ENCODE measurements around the gene CAMTA1.

DNA sequence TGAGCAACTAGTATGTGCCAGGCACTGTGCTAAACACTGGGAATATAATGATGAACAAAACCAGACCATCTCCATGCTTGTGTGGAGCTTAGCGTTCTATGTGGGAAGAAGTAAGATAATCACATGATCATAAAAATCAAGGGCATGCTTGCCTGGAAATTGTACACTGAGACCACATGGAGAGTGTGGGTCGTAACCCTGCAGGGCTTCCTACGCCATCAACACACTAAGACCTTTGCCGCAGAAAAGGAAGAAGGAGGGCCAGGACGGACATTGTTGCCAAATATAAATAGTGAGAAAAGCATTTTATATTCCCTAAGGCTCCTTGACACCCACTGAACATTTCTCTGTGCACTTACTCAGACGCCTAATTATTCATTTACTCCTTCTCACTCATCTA is 597.7 kb downstream of the CAMTA1 start:
- TF ChIP-seq, protein P1, sequence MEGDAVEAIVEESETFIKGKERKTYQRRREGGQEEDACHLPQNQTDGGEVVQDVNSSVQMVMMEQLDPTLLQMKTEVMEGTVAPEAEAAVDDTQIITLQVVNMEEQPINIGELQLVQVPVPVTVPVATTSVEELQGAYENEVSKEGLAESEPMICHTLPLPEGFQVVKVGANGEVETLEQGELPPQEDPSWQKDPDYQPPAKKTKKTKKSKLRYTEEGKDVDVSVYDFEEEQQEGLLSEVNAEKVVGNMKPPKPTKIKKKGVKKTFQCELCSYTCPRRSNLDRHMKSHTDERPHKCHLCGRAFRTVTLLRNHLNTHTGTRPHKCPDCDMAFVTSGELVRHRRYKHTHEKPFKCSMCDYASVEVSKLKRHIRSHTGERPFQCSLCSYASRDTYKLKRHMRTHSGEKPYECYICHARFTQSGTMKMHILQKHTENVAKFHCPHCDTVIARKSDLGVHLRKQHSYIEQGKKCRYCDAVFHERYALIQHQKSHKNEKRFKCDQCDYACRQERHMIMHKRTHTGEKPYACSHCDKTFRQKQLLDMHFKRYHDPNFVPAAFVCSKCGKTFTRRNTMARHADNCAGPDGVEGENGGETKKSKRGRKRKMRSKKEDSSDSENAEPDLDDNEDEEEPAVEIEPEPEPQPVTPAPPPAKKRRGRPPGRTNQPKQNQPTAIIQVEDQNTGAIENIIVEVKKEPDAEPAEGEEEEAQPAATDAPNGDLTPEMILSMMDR (IDR thresholded peaks at IDR 0.05; ENCODE audit: poor library complexity) = no peak
- TF ChIP-seq EZH2 (IDR thresholded peaks at IDR 0.05; ENCODE audit: borderline replicate concordance) = no peak

All from hepatocyte (in vitro differentiated cells).